HCT116 (cell line): ENCODE data around the gene IGFN1. TPM values are rescaled to one million over a fixed set of nuclear protein-coding genes. Genes with fewer than 3 reads are reported as not detected.

Experiments used
- ATAC-seq: fragments of 200-7000 bp; cut with Tn5 transposase; 2 replicates; pipeline ENCODE4 v1.9.1; 2020; ENCODE audit warnings: mild to moderate bottlenecking, moderate library complexity
- BruUV-seq: library from RNA; stranded (reverse); fragments of 400-500 nt; replicated peaks from 2 replicates; lab custom pipeline; 2021; lab: Mats Ljungman, UMichigan
- CTCF ChIA-PET: fragments of 300-600 bp; sonication (Branson Sonifier 250); formaldehyde crosslinking; loops from one replicate; lab custom pipeline; 2021; ENCODE audit warnings: antibody characterized with exemption; lab: Charles Lee
- POLR2A ChIA-PET: fragments of 300-600, 350-600 bp; sonication (Branson Sonifier 250); formaldehyde crosslinking; loops from one replicate; lab custom pipeline; 2021; ENCODE audit warnings: antibody characterized with exemption; lab: Charles Lee
- RAD21 ChIA-PET, 2 experiments: fragments of 300-600 bp; sonication (Branson Sonifier 250); formaldehyde crosslinking; loops; one replicate each; lab custom pipeline; 2023; ENCODE audit warnings: low total read pairs in 2 of 2; ENCODE audit not compliant: uncharacterized antibody in 2 of 2, unreplicated experiment in 2 of 2, low non-redundant PET in 1 of 2; lab: Charles Lee
- DNase-seq: peaks from one replicate; pipeline ENCODE4 v3.0.0-alpha.2; 2010; ENCODE audit warnings: low read depth, low spot score
- H2AFZ ChIP-seq: fragments of 200-600 bp; shearing (Covaris generic), sonication (generic); 2 replicates; pipeline ENCODE4 v1.6.1; 2017; ENCODE audit warnings: low read depth, mixed run types, mixed read lengths, antibody characterized with exemption, low read length; ENCODE audit not compliant: poor library complexity, severe bottlenecking
- H3K27ac ChIP-seq: 2 replicates; pipeline ENCODE4 v1.5.1; 2012; ENCODE audit warnings: low read depth, low read length
- H3K27me3 ChIP-seq: fragments of 200-600 bp; sonication (generic); 2 replicates; pipeline ENCODE4 v1.6.1; 2016; ENCODE audit warnings: mixed run types, low read length, mixed read lengths; ENCODE audit not compliant: insufficient read depth
- H3K36me3 ChIP-seq, 2 experiments: fragments of 200-500 bp in 1 of 2; fragments of 200-600 bp in 1 of 2; sonication (Bioruptor generic) in 1 of 2; sonication (generic) in 1 of 2; 2 replicates each; pipeline versions ENCODE4 v1.5.1 to v1.6.1; 2014 to 2016; ENCODE audit warnings: low read length in 2 of 2, inconsistent platforms in 1 of 2, mixed read lengths in 1 of 2, mixed run types in 1 of 2; ENCODE audit not compliant: insufficient read depth in 2 of 2, control insufficient read depth in 1 of 2
- H3K4me1 ChIP-seq, 2 experiments: fragments of 200-600 bp in 1 of 2; sonication (generic) in 1 of 2; 2 replicates each; pipeline versions ENCODE4 v1.5.1 to v1.6.1; 2012 to 2017; ENCODE audit warnings: low read length in 2 of 2, inconsistent platforms in 1 of 2, mild to moderate bottlenecking in 1 of 2, mixed read lengths in 1 of 2, mixed run types in 1 of 2, moderate library complexity in 1 of 2; ENCODE audit not compliant: insufficient read depth in 2 of 2, control insufficient read depth in 1 of 2
- H3K4me2 ChIP-seq: fragments of 200-600 bp; sonication (generic); 2 replicates; pipeline ENCODE4 v1.6.1; 2017; ENCODE audit warnings: mixed run types, low read length, mixed read lengths
- H3K4me3 ChIP-seq, 2 experiments: fragments of 200-600 bp in 1 of 2; sonication (generic) in 1 of 2; replicated peaks in 1 of 2; 2 replicates each; pipeline ENCODE4 v1.5.1; 2011 to 2016; ENCODE audit warnings: low read length in 2 of 2, control low read depth in 1 of 2, low read depth in 1 of 2, mild to moderate bottlenecking in 1 of 2, mixed read lengths in 1 of 2, mixed run types in 1 of 2
- H3K79me2 ChIP-seq: fragments of 200-600 bp; sonication (generic); 2 replicates; pipeline ENCODE4 v1.6.1; 2017; ENCODE audit warnings: mild to moderate bottlenecking, mixed run types, low read length, moderate library complexity, mixed read lengths; ENCODE audit not compliant: insufficient read depth
- H3K9ac ChIP-seq: fragments of 200-600 bp; sonication (generic); 2 replicates; pipeline ENCODE4 v1.6.1; 2016; ENCODE audit warnings: low read length, mixed read lengths
- H3K9me2 ChIP-seq: fragments of 200-600 bp; sonication (generic), shearing (Covaris generic); 2 replicates; pipeline ENCODE4 v1.6.1; 2017; ENCODE audit warnings: mixed run types, mild to moderate bottlenecking, moderate library complexity; ENCODE audit not compliant: insufficient read depth
- H3K9me3 ChIP-seq, 2 experiments: fragments of 200-500 bp in 1 of 2; fragments of 200-600 bp in 1 of 2; sonication (Bioruptor generic) in 1 of 2; sonication (generic) in 1 of 2; 2 replicates each; pipeline ENCODE4 v1.6.1; 2014 to 2017; ENCODE audit warnings: low read length in 2 of 2, mixed read lengths in 2 of 2, inconsistent platforms in 1 of 2, low read depth in 1 of 2, mild to moderate bottlenecking in 1 of 2, mixed run types in 1 of 2, moderate library complexity in 1 of 2; ENCODE audit not compliant: control insufficient read depth in 1 of 2, insufficient read depth in 1 of 2
- H4K20me1 ChIP-seq: fragments of 200-600 bp; sonication (generic), shearing (Covaris generic); 2 replicates; pipeline ENCODE4 v1.6.1; 2017; ENCODE audit warnings: mixed run types, mild to moderate bottlenecking, moderate library complexity; ENCODE audit not compliant: insufficient read depth
- CBX3 ChIP-seq: IDR thresholded peaks from 2 replicates; pipeline ENCODE4 v1.6.1; 2012; ENCODE audit warnings: low read depth
- EGR1 ChIP-seq: IDR thresholded peaks from 2 replicates; pipeline ENCODE4 v1.6.1; 2012; ENCODE audit warnings: low read depth
- EZH2phosphoT487 ChIP-seq: fragments of 200-600 bp; IDR thresholded peaks from 2 replicates; pipeline ENCODE4 v1.6.1; 2018; ENCODE audit warnings: antibody characterized with exemption, borderline replicate concordance
- FOSL1 ChIP-seq: IDR thresholded peaks from 2 replicates; pipeline ENCODE4 v1.6.1; 2012; ENCODE audit warnings: low read depth
- POLR2A ChIP-seq: IDR thresholded peaks from 2 replicates; pipeline ENCODE4 v1.7.0; 2011; ENCODE audit warnings: borderline replicate concordance; ENCODE audit not compliant: insufficient read depth, insufficient read length; ENCODE audit errors: extremely low read depth
- POLR2AphosphoS5 ChIP-seq: IDR thresholded peaks from 2 replicates; pipeline ENCODE4 v1.6.1; 2011; ENCODE audit warnings: mild to moderate bottlenecking, low read depth, low read length, moderate library complexity
- RAD21 ChIP-seq: IDR thresholded peaks from 2 replicates; pipeline ENCODE4 v1.6.1; 2012; ENCODE audit warnings: low read depth, mild to moderate bottlenecking
- SIN3A ChIP-seq: IDR thresholded peaks from 2 replicates; pipeline ENCODE4 v1.6.1; 2012; ENCODE audit warnings: low read depth
- SP1 ChIP-seq: IDR thresholded peaks from 2 replicates; pipeline ENCODE4 v1.6.1; 2012; ENCODE audit warnings: low read depth
- SRF ChIP-seq: IDR thresholded peaks from 2 replicates; pipeline ENCODE4 v1.6.1; 2012; ENCODE audit warnings: low read depth
- TCF7L2 ChIP-seq: IDR thresholded peaks from 2 replicates; pipeline ENCODE4 v1.7.0; 2011; ENCODE audit warnings: borderline replicate concordance, inconsistent platforms; ENCODE audit not compliant: insufficient read depth, insufficient read length; ENCODE audit errors: extremely low read depth
- YY1 ChIP-seq: IDR thresholded peaks from 2 replicates; pipeline ENCODE4 v1.6.1; 2011; ENCODE audit warnings: low read length, low read depth, moderate library complexity, mild to moderate bottlenecking; ENCODE audit not compliant: insufficient replicate concordance; ENCODE audit errors: extremely low read depth
- ZFX ChIP-seq: fragments of 450-650 bp; IDR thresholded peaks from 2 replicates; pipeline ENCODE4 v1.6.1; 2017
- ZNF274 ChIP-seq: fragments of 200-500 bp; sonication (Bioruptor generic); IDR thresholded peaks from 2 replicates; pipeline ENCODE4 v1.6.1; 2014; ENCODE audit warnings: mild to moderate bottlenecking, low read depth, low read length, inconsistent platforms
- intact Hi-C: fragments of 100-400 bp; cut with micrococcal nuclease; formaldehyde crosslinking; loops from 2 replicates; pipeline ENCODE4 v1.10.0; 2022
- total RNA-seq: library from RNA; stranded (reverse); gene quantifications from one replicate; pipeline ENCODE4 v1.2.1, GENCODE V29; 2021; ENCODE audit not compliant: unreplicated experiment
- TF ChIP-seq, protein P1 (sequence below), 3 experiments: fragments of 200-600 bp in 1 of 3; sonication (generic) in 1 of 3; IDR thresholded peaks in 2 of 3; conservative IDR thresholded peaks in 1 of 3; 2 replicates each; pipeline ENCODE4 v1.5.1; 2012 to 2017; ENCODE audit warnings: low read depth in 2 of 3, low read length in 2 of 3, antibody characterized with exemption in 1 of 3, borderline replicate concordance in 1 of 3, control low read depth in 1 of 3, mild to moderate bottlenecking in 1 of 3, mixed read lengths in 1 of 3, mixed run types in 1 of 3, moderate library complexity in 1 of 3; ENCODE audit not compliant: insufficient read depth in 1 of 3
- TF ChIP-seq, protein P2 (sequence below): IDR thresholded peaks from 2 replicates; pipeline ENCODE4 v1.6.1; 2012
- TF ChIP-seq, protein P3 (sequence below): IDR thresholded peaks from 2 replicates; pipeline ENCODE4 v1.6.1; 2012

Gene IGFN1
- total RNA-seq, 1 experiment from 2014 or later: not detected

DNA sequence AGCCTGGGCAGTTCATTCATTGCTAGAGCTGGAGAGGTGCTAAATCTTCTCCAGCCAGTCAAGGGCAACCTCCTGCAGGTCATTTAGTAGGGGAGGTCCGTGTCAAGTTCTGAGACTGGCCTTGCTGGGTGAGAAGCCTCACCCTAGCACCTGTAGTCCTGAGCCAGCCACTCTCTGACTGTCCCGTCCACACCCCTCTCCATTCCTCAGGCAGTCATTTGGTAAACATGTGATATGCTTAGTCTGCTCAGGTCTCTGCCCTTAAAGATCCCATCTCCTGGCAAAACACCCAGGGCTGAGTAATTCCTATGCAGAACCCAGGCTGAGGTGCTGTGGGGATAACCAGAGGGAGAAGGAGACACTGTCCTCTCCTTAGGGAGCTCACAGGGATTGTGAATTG lies 13.7 kb upstream of the IGFN1 start:
- ChIA-PET POLR2A (no interaction called here), RAD21 (no interaction called here), CTCF (no interaction called here)
- Histone ChIP-seq H2AFZ (no peak overlapping the region), H3K4me1 (no peaks in the 10 kb centered on the region), H4K20me1 (no peaks in the 10 kb centered on the region), H3K4me2 (no peak overlapping the region), H3K27me3 (peaks cover 10% of the 10 kb centered on the region; the same call in 1 of the 2 replicates), H3K36me3 (no peaks in the 10 kb centered on the region), H3K4me3 (no peak overlapping the region), H3K9me3 (no peaks in the 10 kb centered on the region), H3K27ac (no peak overlapping the region), H3K9me2 (no peaks in the 10 kb centered on the region), H3K79me2 (no peaks in the 10 kb centered on the region), H3K9ac (no peak overlapping the region)
- BruUV-seq: no TSS peak
- TF ChIP-seq, protein P1, sequence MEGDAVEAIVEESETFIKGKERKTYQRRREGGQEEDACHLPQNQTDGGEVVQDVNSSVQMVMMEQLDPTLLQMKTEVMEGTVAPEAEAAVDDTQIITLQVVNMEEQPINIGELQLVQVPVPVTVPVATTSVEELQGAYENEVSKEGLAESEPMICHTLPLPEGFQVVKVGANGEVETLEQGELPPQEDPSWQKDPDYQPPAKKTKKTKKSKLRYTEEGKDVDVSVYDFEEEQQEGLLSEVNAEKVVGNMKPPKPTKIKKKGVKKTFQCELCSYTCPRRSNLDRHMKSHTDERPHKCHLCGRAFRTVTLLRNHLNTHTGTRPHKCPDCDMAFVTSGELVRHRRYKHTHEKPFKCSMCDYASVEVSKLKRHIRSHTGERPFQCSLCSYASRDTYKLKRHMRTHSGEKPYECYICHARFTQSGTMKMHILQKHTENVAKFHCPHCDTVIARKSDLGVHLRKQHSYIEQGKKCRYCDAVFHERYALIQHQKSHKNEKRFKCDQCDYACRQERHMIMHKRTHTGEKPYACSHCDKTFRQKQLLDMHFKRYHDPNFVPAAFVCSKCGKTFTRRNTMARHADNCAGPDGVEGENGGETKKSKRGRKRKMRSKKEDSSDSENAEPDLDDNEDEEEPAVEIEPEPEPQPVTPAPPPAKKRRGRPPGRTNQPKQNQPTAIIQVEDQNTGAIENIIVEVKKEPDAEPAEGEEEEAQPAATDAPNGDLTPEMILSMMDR (IDR thresholded peaks at IDR 0.05 in 2 of 3, conservative IDR thresholded peaks at IDR 0.05 in 1 of 3; ENCODE audit: borderline replicate concordance in 1 of 3, insufficient read depth in 1 of 3, low read depth in 2 of 3, low read length in 2 of 3): no peak
- no peak for TF ChIP-seq ZFX
- TF ChIP-seq SP1: no peak
- no peak for TF ChIP-seq POLR2A
- TF ChIP-seq, protein P2, sequence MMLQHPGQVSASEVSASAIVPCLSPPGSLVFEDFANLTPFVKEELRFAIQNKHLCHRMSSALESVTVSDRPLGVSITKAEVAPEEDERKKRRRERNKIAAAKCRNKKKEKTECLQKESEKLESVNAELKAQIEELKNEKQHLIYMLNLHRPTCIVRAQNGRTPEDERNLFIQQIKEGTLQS: no peak
- TF ChIP-seq TCF7L2: no peak
- TF ChIP-seq, protein P3, sequence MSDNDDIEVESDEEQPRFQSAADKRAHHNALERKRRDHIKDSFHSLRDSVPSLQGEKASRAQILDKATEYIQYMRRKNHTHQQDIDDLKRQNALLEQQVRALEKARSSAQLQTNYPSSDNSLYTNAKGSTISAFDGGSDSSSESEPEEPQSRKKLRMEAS: no peak
- no peak for TF ChIP-seq SIN3A
- no peak for TF ChIP-seq YY1
- TF ChIP-seq RAD21: no peak
- no peak for TF ChIP-seq ZNF274
- no peak for TF ChIP-seq SRF
- no peak for TF ChIP-seq POLR2AphosphoS5
- no peak for TF ChIP-seq CBX3
- TF ChIP-seq FOSL1: no peak
- TF ChIP-seq EGR1: no peak
- TF ChIP-seq EZH2phosphoT487: no peak
- intact Hi-C loops: no loop called here
- no peak for ATAC-seq
- DNase-seq: no peak
